Measurements from ENCODE around the gene OTUB1. TPM values are rescaled to one million over a fixed set of nuclear protein-coding genes. Genes with fewer than 3 reads are reported as not detected.

The OTUB1 gene
- total and polyA plus RNA-seq, 2 of the 13 experiments (the other 11 are each of a cell fraction or from before 2014, with no cell fraction given): 58.8 to 130 TPM

GRCh38 chr11:63938479-63939396 lies 47.5 kb upstream of the OTUB1 start, which contains the start of gene NAA40 (continued):
- TF ChIP-seq ZNF550 (CRISPR knock-in tag; IDR thresholded peaks at IDR 0.05; ENCODE audit: borderline replicate concordance): no peak
- TF ChIP-seq, protein P1, sequence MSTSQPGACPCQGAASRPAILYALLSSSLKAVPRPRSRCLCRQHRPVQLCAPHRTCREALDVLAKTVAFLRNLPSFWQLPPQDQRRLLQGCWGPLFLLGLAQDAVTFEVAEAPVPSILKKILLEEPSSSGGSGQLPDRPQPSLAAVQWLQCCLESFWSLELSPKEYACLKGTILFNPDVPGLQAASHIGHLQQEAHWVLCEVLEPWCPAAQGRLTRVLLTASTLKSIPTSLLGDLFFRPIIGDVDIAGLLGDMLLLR (CRISPR knock-in tag; IDR thresholded peaks at IDR 0.05): no peak
- no peak for TF ChIP-seq BRCA1 (CRISPR knock-in tag; IDR thresholded peaks at IDR 0.05)
- TF ChIP-seq U2AF1 (optimal IDR thresholded peaks at IDR 0.05; ENCODE audit: low read depth, low read length): no peak
- TF ChIP-seq NCOR1 (IDR thresholded peaks at IDR 0.05; ENCODE audit: borderline replicate concordance, low read length): no peak
- no peak for TF ChIP-seq ZNF256 (CRISPR knock-in tag; conservative IDR thresholded peaks at IDR 0.05)
- no peak; the same call in 1 of the 2 replicates for TF ChIP-seq ZNF777 (CRISPR knock-in tag; IDR thresholded peaks at IDR 0.05)
- TF ChIP-seq HHEX (CRISPR knock-in tag; IDR thresholded peaks at IDR 0.05): no peak
- no peak for TF ChIP-seq ZFP62 (CRISPR knock-in tag; IDR thresholded peaks at IDR 0.05)
- TF ChIP-seq SNAI1 (CRISPR knock-in tag; IDR thresholded peaks at IDR 0.05; ENCODE audit: borderline replicate concordance): no peak
- no peak for TF ChIP-seq ZNF331 (CRISPR knock-in tag; IDR thresholded peaks at IDR 0.05)
- peak; percentile 50; the same call in 1 of the 2 replicates for TF ChIP-seq RAD51 (IDR thresholded peaks at IDR 0.05; ENCODE audit: borderline replicate concordance)
- TF ChIP-seq MLXIP (CRISPR knock-in tag; IDR thresholded peaks at IDR 0.05; ENCODE audit: borderline replicate concordance): no peak
- TF ChIP-seq MIER3 (CRISPR knock-in tag; IDR thresholded peaks at IDR 0.05; ENCODE audit: borderline replicate concordance): peak; percentile 22; the same call in 1 of the 2 replicates
- TF ChIP-seq ZNF746 (CRISPR knock-in tag; IDR thresholded peaks at IDR 0.05): no peak
- TF ChIP-seq, protein P2, sequence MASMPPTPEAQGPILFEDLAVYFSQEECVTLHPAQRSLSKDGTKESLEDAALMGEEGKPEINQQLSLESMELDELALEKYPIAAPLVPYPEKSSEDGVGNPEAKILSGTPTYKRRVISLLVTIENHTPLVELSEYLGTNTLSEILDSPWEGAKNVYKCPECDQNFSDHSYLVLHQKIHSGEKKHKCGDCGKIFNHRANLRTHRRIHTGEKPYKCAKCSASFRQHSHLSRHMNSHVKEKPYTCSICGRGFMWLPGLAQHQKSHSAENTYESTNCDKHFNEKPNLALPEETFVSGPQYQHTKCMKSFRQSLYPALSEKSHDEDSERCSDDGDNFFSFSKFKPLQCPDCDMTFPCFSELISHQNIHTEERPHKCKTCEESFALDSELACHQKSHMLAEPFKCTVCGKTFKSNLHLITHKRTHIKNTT (CRISPR knock-in tag; IDR thresholded peaks at IDR 0.05): no peak
- peak; percentile 67 for TF ChIP-seq SP5 (CRISPR knock-in tag; IDR thresholded peaks at IDR 0.05; ENCODE audit: borderline replicate concordance, low read depth)
- TF ChIP-seq ZBTB37 (CRISPR knock-in tag; IDR thresholded peaks at IDR 0.05): no peak
- TF ChIP-seq ZNF850 (CRISPR knock-in tag; conservative IDR thresholded peaks at IDR 0.05): no peak
- TF ChIP-seq, protein P3, sequence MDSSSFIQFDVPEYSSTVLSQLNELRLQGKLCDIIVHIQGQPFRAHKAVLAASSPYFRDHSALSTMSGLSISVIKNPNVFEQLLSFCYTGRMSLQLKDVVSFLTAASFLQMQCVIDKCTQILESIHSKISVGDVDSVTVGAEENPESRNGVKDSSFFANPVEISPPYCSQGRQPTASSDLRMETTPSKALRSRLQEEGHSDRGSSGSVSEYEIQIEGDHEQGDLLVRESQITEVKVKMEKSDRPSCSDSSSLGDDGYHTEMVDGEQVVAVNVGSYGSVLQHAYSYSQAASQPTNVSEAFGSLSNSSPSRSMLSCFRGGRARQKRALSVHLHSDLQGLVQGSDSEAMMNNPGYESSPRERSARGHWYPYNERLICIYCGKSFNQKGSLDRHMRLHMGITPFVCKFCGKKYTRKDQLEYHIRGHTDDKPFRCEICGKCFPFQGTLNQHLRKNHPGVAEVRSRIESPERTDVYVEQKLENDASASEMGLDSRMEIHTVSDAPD (CRISPR knock-in tag; IDR thresholded peaks at IDR 0.05): no peak
